ENCODE results near the gene ATG4C.

DNA sequence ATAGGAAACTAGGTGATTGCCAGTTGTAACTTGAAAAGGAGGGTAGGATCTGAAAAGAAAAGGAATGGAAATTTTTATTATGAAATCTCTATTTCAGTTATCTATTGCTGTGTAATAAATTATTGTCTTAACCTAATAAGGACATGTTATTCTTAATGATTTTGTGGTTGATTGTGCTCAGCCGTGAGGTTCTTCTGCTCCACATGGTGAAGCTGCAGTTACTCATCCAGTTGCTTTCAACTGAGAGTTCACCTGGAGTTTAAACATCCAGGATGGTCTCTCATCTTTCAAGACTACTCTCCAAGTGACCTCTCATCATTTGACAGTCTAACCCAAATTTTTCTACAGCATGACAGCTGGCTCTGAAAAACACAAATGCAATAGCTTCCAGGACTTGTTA lies 96.0 kb downstream of the ATG4C start:
- TF ChIP-seq POLR2A (IDR thresholded peaks at IDR 0.05) (no peak), CTCF (IDR thresholded peaks at IDR 0.05) (no peak)

Data from esophagus squamous epithelium (tissue), 4 donors.